CD8-positive, alpha-beta memory T cell (primary cell): Measurements from ENCODE around the gene ZNRF3. TPM values are rescaled to one million over a fixed set of nuclear protein-coding genes. Genes with fewer than 3 reads are reported as not detected.
A peak's percentile ranks its signal among the peaks of the same experiment; 100 is the strongest.

Experiments used
- CTCF ChIA-PET: fragments of 350-600 bp; sonication (Branson Sonifier 250); formaldehyde crosslinking; loops from one replicate; lab custom pipeline; 2021; ENCODE audit warnings: antibody characterized with exemption; lab: Charles Lee
- POLR2A ChIA-PET: fragments of 350-600 bp; sonication (Branson Sonifier 250); formaldehyde crosslinking; loops from one replicate; lab custom pipeline; 2021; ENCODE audit warnings: antibody characterized with exemption; lab: Charles Lee
- DNase-seq, 5 donors: peaks; one replicate each; pipeline versions ENCODE4 v3.0.0 to v3.0.0-alpha.2; 2020 to 2022; ENCODE audit warnings: mixed read lengths in 1 of 5
- H3K27ac ChIP-seq: one replicate; pipeline ENCODE4 v1.7.0; 2013; ENCODE audit warnings: low read depth, mild to moderate bottlenecking, low read length, moderate library complexity
- H3K27me3 ChIP-seq: 2 replicates; pipeline ENCODE4 v1.7.0; 2013; ENCODE audit warnings: low read length, mild to moderate bottlenecking; ENCODE audit not compliant: insufficient read depth, poor library complexity, severe bottlenecking
- H3K36me3 ChIP-seq: 2 replicates; pipeline ENCODE4 v1.7.0; 2013; ENCODE audit warnings: mild to moderate bottlenecking, low read length, moderate library complexity; ENCODE audit not compliant: insufficient read depth
- H3K4me1 ChIP-seq: 2 replicates; pipeline ENCODE4 v1.7.0; 2013; ENCODE audit warnings: mild to moderate bottlenecking, low read length, moderate library complexity; ENCODE audit not compliant: insufficient read depth
- H3K4me3 ChIP-seq: 2 replicates; pipeline ENCODE4 v1.7.0; 2013; ENCODE audit warnings: mild to moderate bottlenecking, low read length
- H3K9me3 ChIP-seq: 2 replicates; pipeline ENCODE4 v1.7.0; 2013; ENCODE audit warnings: mild to moderate bottlenecking, low read length
- H3K27ac Mint-ChIP-seq, 8 donors: one replicate each; pipeline ENCODE4 v1.8.0; 2020 to 2021; ENCODE audit warnings: mixed read lengths in 8 of 8, mild to moderate bottlenecking in 6 of 8, inconsistent platforms in 3 of 8, moderate library complexity in 3 of 8
- H3K27me3 Mint-ChIP-seq, 2 donors: one replicate each; pipeline ENCODE4 v1.8.0; 2020 to 2021; ENCODE audit warnings: mixed read lengths in 2 of 2, mild to moderate bottlenecking in 1 of 2, moderate library complexity in 1 of 2
- H3K36me3 Mint-ChIP-seq, 3 donors: one replicate each; pipeline ENCODE4 v1.8.0; 2020 to 2021; ENCODE audit warnings: mixed read lengths in 3 of 3, inconsistent platforms in 1 of 3, mild to moderate bottlenecking in 1 of 3
- H3K4me1 Mint-ChIP-seq, 3 donors: one replicate each; pipeline ENCODE4 v1.8.0; 2020 to 2021; ENCODE audit warnings: mixed read lengths in 3 of 3, inconsistent platforms in 1 of 3, mild to moderate bottlenecking in 1 of 3
- H3K4me3 Mint-ChIP-seq, 7 donors: one replicate each; pipeline ENCODE4 v1.8.0; 2020 to 2021; ENCODE audit warnings: mixed read lengths in 7 of 7, mild to moderate bottlenecking in 6 of 7, moderate library complexity in 4 of 7, inconsistent platforms in 2 of 7
- H3K9me3 Mint-ChIP-seq, 5 donors: one replicate each; pipeline ENCODE4 v1.8.0; 2020 to 2022; ENCODE audit warnings: mixed read lengths in 5 of 5, mild to moderate bottlenecking in 3 of 5, moderate library complexity in 2 of 5, inconsistent platforms in 1 of 5
- polyA plus RNA-seq: library from polyadenylated mRNA; unstranded; fragments of 300-500 nt; fragmentation: Illumina TruSeq; gene quantifications from one replicate; pipeline ENCODE4 v1.2.3, GENCODE V29; 2021
- total RNA-seq, 2 experiments: library from RNA; stranded (reverse); gene quantifications; one replicate each; pipeline ENCODE4 v1.2.3, GENCODE V29; 2021

ZNRF3 gene
- total and polyA plus RNA-seq, 3 experiments from 2014 or later, result 0.35 to 1.2 (median 1.0) TPM

- H3K4me1 ChIP-seq, result no peaks in the 10 kb centered on the region
- H3K36me3 Mint-ChIP-seq, result no peaks in the 10 kb centered on the region
- peaks cover 0 to 2% (median 0%) of the 10 kb centered on the region in 5 donors for H3K9me3 Mint-ChIP-seq
- H3K27me3 Mint-ChIP-seq, result peaks cover 2 to 15% of the 10 kb centered on the region in 2 donors
- no peak overlapping the region for H3K27ac Mint-ChIP-seq
- POLR2A ChIA-PET, result no interaction called here
- no peaks in the 10 kb centered on the region for H3K27me3 ChIP-seq
- H3K4me3 ChIP-seq, result no peak overlapping the region
- no peaks in the 10 kb centered on the region for H3K4me1 Mint-ChIP-seq
- no peak overlapping the region for H3K27ac ChIP-seq
- H3K4me3 Mint-ChIP-seq, result no peak overlapping the region
- no peaks in the 10 kb centered on the region for H3K9me3 ChIP-seq
- no peak for DNase-seq
- H3K36me3 ChIP-seq, result no peaks in the 10 kb centered on the region
- CTCF ChIA-PET, result interaction anchor here (1.5 to 1.7 kb wide), 2 partner anchors 11 to 14 kb away, joined by 3 read pairs; no protein-coding TSS in a partner anchor
These were observed 171.9 kb downstream of the ZNRF3 start for GRCh38 chr22:29055192-29055830.

GRCh38 chr22:29056472-29056871, 173.1 kb downstream of the ZNRF3 start:
- no peaks in the 10 kb centered on the region for H3K27me3 ChIP-seq
- H3K9me3 ChIP-seq, result no peaks in the 10 kb centered on the region
- DNase-seq, result no peak
- POLR2A ChIA-PET, result no interaction called here
- no peak overlapping the region for H3K4me3 ChIP-seq
- H3K4me3 Mint-ChIP-seq, result no peak overlapping the region
- CTCF ChIA-PET, result interaction anchor here (1.5 to 1.7 kb wide), 2 partner anchors 10 to 15 kb away, joined by 3 read pairs; no protein-coding TSS in a partner anchor
- H3K36me3 Mint-ChIP-seq, result no peaks in the 10 kb centered on the region
- no peaks in the 10 kb centered on the region for H3K4me1 Mint-ChIP-seq
- no peaks in the 10 kb centered on the region for H3K4me1 ChIP-seq
- peaks cover 12 to 27% of the 10 kb centered on the region in 2 donors for H3K27me3 Mint-ChIP-seq
- peaks cover 0 to 2% (median 0%) of the 10 kb centered on the region in 5 donors for H3K9me3 Mint-ChIP-seq
- H3K36me3 ChIP-seq, result no peaks in the 10 kb centered on the region
- H3K27ac Mint-ChIP-seq, result no peak overlapping the region
- H3K27ac ChIP-seq, result no peak overlapping the region

- Histone ChIP-seq H3K36me3 (no peaks in the 10 kb centered on the region), H3K27ac (no peak overlapping the region), H3K27me3 (no peaks in the 10 kb centered on the region), H3K4me1 (no peaks in the 10 kb centered on the region), H3K9me3 (no peaks in the 10 kb centered on the region), H3K4me3 (no peak overlapping the region)
- Mint-ChIP-seq H3K4me3 (no peak overlapping the region), H3K9me3 (no peaks in the 10 kb centered on the region), H3K27me3 (peaks cover 16 to 47% of the 10 kb centered on the region in 2 donors), H3K4me1 (peaks cover 0 to 4% (median 3%) of the 10 kb centered on the region in 3 donors), H3K27ac (peak overlapping the region in 1 of 8 donors; percentile 42), H3K36me3 (no peaks in the 10 kb centered on the region)
- ChIA-PET CTCF (interaction anchor here (0.7 kb wide), 1 partner anchor 13 kb away, joined by 3 read pairs; no protein-coding TSS in a partner anchor), POLR2A (no interaction called here)
- no peak for DNase-seq
These were observed 177.0 kb downstream of the ZNRF3 start for GRCh38 chr22:29060251-29060869.

- H3K4me3 Mint-ChIP-seq, result no peak overlapping the region
- CTCF ChIA-PET, result no interaction called here
- no peaks in the 10 kb centered on the region for H3K9me3 ChIP-seq
- H3K36me3 ChIP-seq, result no peaks in the 10 kb centered on the region
- no peak overlapping the region for H3K4me3 ChIP-seq
- H3K27me3 Mint-ChIP-seq, result peaks cover 16 to 47% of the 10 kb centered on the region in 2 donors
- DNase-seq, result no peak
- no peak overlapping the region for H3K27ac ChIP-seq
- POLR2A ChIA-PET, result no interaction called here
- H3K4me1 ChIP-seq, result peaks cover 5% of the 10 kb centered on the region
- no peaks in the 10 kb centered on the region for H3K9me3 Mint-ChIP-seq
- no peak overlapping the region for H3K27ac Mint-ChIP-seq
- H3K4me1 Mint-ChIP-seq, result peaks cover under 1 to 10% (median 9%) of the 10 kb centered on the region in 3 donors
- no peaks in the 10 kb centered on the region for H3K27me3 ChIP-seq
- H3K36me3 Mint-ChIP-seq, result no peaks in the 10 kb centered on the region
These were observed 177.6 kb downstream of the ZNRF3 start for GRCh38 chr22:29060931-29061330.

GRCh38 chr22:29061773-29062172, 178.4 kb downstream of the ZNRF3 start, which contains the start of gene C22orf31:
Gene C22orf31 (minus strand): TSS chr22:29061831. CDS start chr22:29061792, 39 bp downstream.
- no peak within 1 kb of the TSS for H3K4me3 ChIP-seq
- Mint-ChIP-seq H3K4me3 (no peak within 1 kb of the TSS), H3K27me3 (peaks cover 16 to 47% of the 10 kb centered on the region in 2 donors), H3K36me3 (no peaks in the 10 kb centered on the region), H3K9me3 (no peaks in the 10 kb centered on the region), H3K27ac (no peak within 1 kb of the TSS), H3K4me1 (peaks cover 2 to 16% (median 12%) of the 10 kb centered on the region in 3 donors)
- no peaks in the 10 kb centered on the region for H3K36me3 ChIP-seq
- H3K27ac ChIP-seq, result no peak within 1 kb of the TSS
- ChIA-PET POLR2A (no interaction called here), CTCF (interaction anchor here (1.3 kb wide), 1 partner anchor 11 kb away, joined by 3 read pairs; no protein-coding TSS in a partner anchor)
- H3K9me3 ChIP-seq, result no peaks in the 10 kb centered on the region
- H3K4me1 ChIP-seq, result peaks cover 7% of the 10 kb centered on the region
- DNase-seq, result no peak
- H3K27me3 ChIP-seq, result no peaks in the 10 kb centered on the region

- Mint-ChIP-seq H3K4me1 (peaks cover 2 to 18% (median 12%) of the 10 kb centered on the region in 3 donors), H3K27ac (no peak overlapping the region), H3K36me3 (no peaks in the 10 kb centered on the region), H3K27me3 (peaks cover 17 to 47% of the 10 kb centered on the region in 2 donors), H3K4me3 (no peak overlapping the region), H3K9me3 (no peaks in the 10 kb centered on the region)
- Histone ChIP-seq H3K4me1 (peaks cover 7% of the 10 kb centered on the region), H3K36me3 (no peaks in the 10 kb centered on the region), H3K4me3 (no peak overlapping the region), H3K27ac (no peak overlapping the region), H3K9me3 (no peaks in the 10 kb centered on the region), H3K27me3 (no peaks in the 10 kb centered on the region)
- no peak for DNase-seq
- ChIA-PET POLR2A (no interaction called here), CTCF (interaction anchor here (1.3 kb wide), 1 partner anchor 10 kb away, joined by 3 read pairs; no protein-coding TSS in a partner anchor)
These were observed 179.0 kb downstream of the ZNRF3 start for GRCh38 chr22:29062286-29062821.

GRCh38 chr22:29065468-29066190, 182.3 kb downstream of the ZNRF3 start:
- peak overlapping the region in 1 of 7 donors; percentile 23 for H3K4me3 Mint-ChIP-seq
- H3K27ac Mint-ChIP-seq, result peak overlapping the region in 1 of 8 donors; percentile 65
- Histone ChIP-seq H3K36me3 (no peaks in the 10 kb centered on the region), H3K4me3 (no peak overlapping the region), H3K9me3 (no peaks in the 10 kb centered on the region), H3K4me1 (peaks cover 7% of the 10 kb centered on the region), H3K27me3 (no peaks in the 10 kb centered on the region), H3K27ac (no peak overlapping the region)
- ChIA-PET POLR2A (no interaction called here), CTCF (interaction anchor here (1.3 to 1.6 kb wide), 2 partner anchors 9 to 25 kb away, joined by 3 to 7 read pairs; no protein-coding TSS in a partner anchor)
- peaks cover 17 to 41% of the 10 kb centered on the region in 2 donors for H3K27me3 Mint-ChIP-seq
- H3K9me3 Mint-ChIP-seq, result no peaks in the 10 kb centered on the region
- H3K36me3 Mint-ChIP-seq, result no peaks in the 10 kb centered on the region
- peak in 1 of 5 donors; percentile 5 for DNase-seq
- H3K4me1 Mint-ChIP-seq, result peaks cover 2 to 18% (median 12%) of the 10 kb centered on the region in 3 donors
